DOHH2 (cell line): ENCODE measurements around the gene LRG1.

Experiments
- H3F3A ChIP-seq: fragments of 200-600 bp; sonication (generic), shearing (Covaris generic); 2 replicates; pipeline ENCODE4 v1.6.0; 2016; ENCODE audit warnings: antibody characterized with exemption, mild to moderate bottlenecking; ENCODE audit not compliant: control insufficient read depth, insufficient read depth
- H3K27ac ChIP-seq: fragments of 200-600 bp; sonication (generic); 2 replicates; pipeline ENCODE4 v1.5.1; 2014; ENCODE audit warnings: low read depth, mild to moderate bottlenecking, low read length, moderate library complexity
- H3K27me3 ChIP-seq: fragments of 200-600 bp; sonication (generic); 2 replicates; pipeline ENCODE4 v1.6.1; 2014; ENCODE audit warnings: mild to moderate bottlenecking, low read length, mixed read lengths; ENCODE audit not compliant: control insufficient read depth
- H3K36me3 ChIP-seq: fragments of 200-600 bp; sonication (generic); 2 replicates; pipeline ENCODE4 v1.6.1; 2014; ENCODE audit warnings: mild to moderate bottlenecking, low read length, moderate library complexity, mixed read lengths; ENCODE audit not compliant: control insufficient read depth
- H3K4me1 ChIP-seq: fragments of 200-600 bp; sonication (generic); 2 replicates; pipeline ENCODE4 v1.6.1; 2014; ENCODE audit warnings: mild to moderate bottlenecking, low read length, mixed read lengths; ENCODE audit not compliant: control insufficient read depth
- H3K4me2 ChIP-seq: fragments of 200-600 bp; sonication (generic); 2 replicates; pipeline ENCODE4 v1.6.0; 2014; ENCODE audit warnings: mild to moderate bottlenecking, low read length, moderate library complexity
- H3K4me3 ChIP-seq: fragments of 200-600 bp; sonication (generic); 2 replicates; pipeline ENCODE4 v1.5.1; 2014; ENCODE audit warnings: mild to moderate bottlenecking, low read length, mixed read lengths
- H3K79me2 ChIP-seq: fragments of 200-600 bp; sonication (generic); 2 replicates; pipeline ENCODE4 v1.6.1; 2014; ENCODE audit warnings: mild to moderate bottlenecking, low read length, mixed read lengths; ENCODE audit not compliant: control insufficient read depth
- H3K9me2 ChIP-seq: fragments of 200-600 bp; sonication (generic); replicated peaks from 2 replicates; pipeline ENCODE4 v1.6.1; 2014; ENCODE audit warnings: mild to moderate bottlenecking, low read length, mixed read lengths; ENCODE audit not compliant: control insufficient read depth
- H3K9me3 ChIP-seq: fragments of 200-600 bp; sonication (generic); 2 replicates; pipeline ENCODE4 v1.6.1; 2014; ENCODE audit warnings: antibody characterized with exemption, low read length, mixed read lengths; ENCODE audit not compliant: control insufficient read depth, insufficient read depth
- H4K20me1 ChIP-seq: fragments of 200-600 bp; sonication (generic); 2 replicates; pipeline ENCODE4 v1.6.0; 2014; ENCODE audit warnings: low read depth, mild to moderate bottlenecking, antibody characterized with exemption, low read length, moderate library complexity; ENCODE audit not compliant: control insufficient read depth, insufficient read depth
- EZH2phosphoT487 ChIP-seq: fragments of 200-600 bp; sonication (generic); IDR thresholded peaks from 2 replicates; pipeline ENCODE4 v1.6.1; 2017; ENCODE audit warnings: borderline replicate concordance, mild to moderate bottlenecking, antibody characterized with exemption, low read length, moderate library complexity, mixed read lengths
- TF ChIP-seq, protein P1 (sequence below): fragments of 200-600 bp; sonication (generic); IDR thresholded peaks from one replicate; pipeline ENCODE4 v1.5.1; 2014; ENCODE audit warnings: antibody characterized with exemption, mild to moderate bottlenecking, low read depth, low read length; ENCODE audit not compliant: poor library complexity, severe bottlenecking

The LRG1 gene

DNA sequence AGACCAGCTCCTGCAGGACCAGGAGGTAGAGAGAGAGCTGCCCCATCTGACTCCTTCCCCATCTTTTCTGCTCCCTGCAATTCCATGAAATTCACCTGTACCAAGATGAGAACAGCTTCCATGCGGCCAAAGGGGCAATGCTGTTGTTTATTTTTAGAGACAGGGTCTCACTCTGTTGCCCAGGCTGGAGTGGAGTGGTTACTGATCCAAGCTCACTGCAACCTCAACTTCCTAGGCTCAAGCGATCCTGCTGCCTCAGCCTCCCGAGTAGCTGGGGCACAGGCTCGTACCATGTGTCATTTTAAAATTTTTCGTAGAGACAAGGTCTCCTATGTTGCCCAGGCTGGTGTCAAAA, 18.0 kb downstream of the LRG1 start:
- Histone ChIP-seq H3K27me3 (no peaks in the 10 kb centered on the region), H3K36me3 (no peaks in the 10 kb centered on the region), H3K79me2 (no peaks in the 10 kb centered on the region), H3F3A (no peaks in the 10 kb centered on the region), H4K20me1 (no peaks in the 10 kb centered on the region), H3K4me3 (no peak overlapping the region), H3K9me2 (no peaks in the 10 kb centered on the region), H3K27ac (no peak overlapping the region), H3K9me3 (no peaks in the 10 kb centered on the region), H3K4me2 (no peak overlapping the region), H3K4me1 (no peaks in the 10 kb centered on the region)
- TF ChIP-seq EZH2phosphoT487: no peak

GRCh38 chr19:4521170-4521887, 18.5 kb downstream of the LRG1 start:
- Histone ChIP-seq H3K79me2 (no peaks in the 10 kb centered on the region), H3K4me1 (no peaks in the 10 kb centered on the region), H4K20me1 (no peaks in the 10 kb centered on the region), H3K27me3 (no peaks in the 10 kb centered on the region), H3K36me3 (no peaks in the 10 kb centered on the region), H3K4me3 (no peak overlapping the region), H3K4me2 (no peak overlapping the region), H3F3A (no peaks in the 10 kb centered on the region), H3K9me3 (no peaks in the 10 kb centered on the region), H3K9me2 (no peaks in the 10 kb centered on the region), H3K27ac (no peak overlapping the region)
- no peak for TF ChIP-seq EZH2phosphoT487
- TF ChIP-seq, protein P1, sequence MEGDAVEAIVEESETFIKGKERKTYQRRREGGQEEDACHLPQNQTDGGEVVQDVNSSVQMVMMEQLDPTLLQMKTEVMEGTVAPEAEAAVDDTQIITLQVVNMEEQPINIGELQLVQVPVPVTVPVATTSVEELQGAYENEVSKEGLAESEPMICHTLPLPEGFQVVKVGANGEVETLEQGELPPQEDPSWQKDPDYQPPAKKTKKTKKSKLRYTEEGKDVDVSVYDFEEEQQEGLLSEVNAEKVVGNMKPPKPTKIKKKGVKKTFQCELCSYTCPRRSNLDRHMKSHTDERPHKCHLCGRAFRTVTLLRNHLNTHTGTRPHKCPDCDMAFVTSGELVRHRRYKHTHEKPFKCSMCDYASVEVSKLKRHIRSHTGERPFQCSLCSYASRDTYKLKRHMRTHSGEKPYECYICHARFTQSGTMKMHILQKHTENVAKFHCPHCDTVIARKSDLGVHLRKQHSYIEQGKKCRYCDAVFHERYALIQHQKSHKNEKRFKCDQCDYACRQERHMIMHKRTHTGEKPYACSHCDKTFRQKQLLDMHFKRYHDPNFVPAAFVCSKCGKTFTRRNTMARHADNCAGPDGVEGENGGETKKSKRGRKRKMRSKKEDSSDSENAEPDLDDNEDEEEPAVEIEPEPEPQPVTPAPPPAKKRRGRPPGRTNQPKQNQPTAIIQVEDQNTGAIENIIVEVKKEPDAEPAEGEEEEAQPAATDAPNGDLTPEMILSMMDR: no peak

DNA sequence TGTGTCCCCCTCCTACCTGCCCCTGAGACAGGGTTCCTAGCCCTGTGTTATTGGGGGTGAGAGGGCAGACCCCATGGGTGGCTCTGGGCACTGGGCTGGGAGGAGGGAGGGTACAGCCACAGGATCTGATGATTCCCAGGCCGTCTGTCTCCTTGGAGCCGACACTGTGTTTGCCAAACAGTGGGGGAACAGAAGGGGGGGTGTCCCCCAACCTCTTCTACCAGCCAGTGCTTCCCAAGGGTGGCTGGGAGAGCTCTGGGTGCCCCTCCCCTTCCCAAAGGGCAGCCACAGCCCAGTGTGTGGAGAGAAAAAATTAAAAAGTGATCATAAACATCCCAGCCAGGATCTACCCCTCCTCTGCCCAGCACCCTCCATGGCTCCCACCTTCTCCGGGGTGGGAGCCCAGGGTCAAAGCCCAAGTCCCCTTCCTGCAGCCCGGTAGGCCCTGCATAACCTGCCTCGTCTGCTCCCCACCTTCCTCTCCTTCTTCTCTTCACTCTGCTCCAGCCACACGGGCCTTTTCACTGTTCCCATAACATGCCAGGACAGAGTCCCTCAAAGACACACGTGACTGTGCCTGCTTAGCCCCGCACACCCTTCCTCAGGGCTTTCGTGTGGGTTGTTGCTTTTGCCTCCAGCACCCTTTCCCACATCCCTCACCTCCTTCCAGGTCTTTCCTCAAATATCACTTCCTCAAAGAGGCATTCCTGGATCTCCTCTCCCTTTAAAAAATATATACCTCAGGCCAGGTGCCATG, 20.1 kb downstream of the LRG1 start:
- TF ChIP-seq EZH2phosphoT487: no peak
- TF ChIP-seq, protein P1: no peak
- Histone ChIP-seq H3K36me3 (no peaks in the 10 kb centered on the region), H3K9me3 (no peaks in the 10 kb centered on the region), H3K4me2 (no peak overlapping the region), H3K27ac (no peak overlapping the region), H3F3A (no peaks in the 10 kb centered on the region), H3K4me3 (no peak overlapping the region), H3K27me3 (no peaks in the 10 kb centered on the region), H3K79me2 (no peaks in the 10 kb centered on the region), H3K9me2 (no peaks in the 10 kb centered on the region), H3K4me1 (no peaks in the 10 kb centered on the region), H4K20me1 (no peaks in the 10 kb centered on the region)

DNA sequence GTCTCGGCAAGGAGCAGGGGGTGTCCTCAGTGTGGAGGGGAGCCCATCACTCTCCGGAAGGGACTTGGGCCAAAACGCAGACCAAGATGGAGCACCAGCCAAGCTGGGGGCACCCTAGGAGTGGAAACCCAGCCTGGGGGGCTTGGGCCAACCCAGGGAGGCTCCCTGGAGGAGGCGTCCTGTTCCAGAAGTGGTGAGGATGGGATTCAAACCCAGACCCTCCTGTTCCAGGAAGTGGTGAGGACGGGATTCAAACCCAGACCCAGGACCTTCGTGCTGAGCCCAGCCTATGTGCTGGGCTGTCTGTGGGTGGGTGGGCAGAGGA, 20.7 kb downstream of the LRG1 start:
- Histone ChIP-seq H3K4me3 (no peak overlapping the region), H3K79me2 (no peaks in the 10 kb centered on the region), H3K4me2 (no peak overlapping the region), H3K36me3 (no peaks in the 10 kb centered on the region), H3K27ac (no peak overlapping the region), H3K27me3 (no peaks in the 10 kb centered on the region), H3K9me2 (no peaks in the 10 kb centered on the region), H3F3A (no peaks in the 10 kb centered on the region), H3K9me3 (no peaks in the 10 kb centered on the region), H3K4me1 (no peaks in the 10 kb centered on the region), H4K20me1 (no peaks in the 10 kb centered on the region)
- TF ChIP-seq, protein P1: no peak
- TF ChIP-seq EZH2phosphoT487: no peak
